OCI-LY3 (cell line): Measurements from ENCODE around the gene NUP210L.

Experiments used
- CTCF ChIP-seq: fragments of 200-600, 300-600 bp; sonication (generic); IDR thresholded peaks from 2 replicates; pipeline ENCODE4 v1.5.1; 2014; ENCODE audit warnings: antibody characterized with exemption, low read length, low read depth
- EZH2phosphoT487 ChIP-seq: fragments of 200-600 bp; shearing (Covaris generic); IDR thresholded peaks from 2 replicates; pipeline ENCODE4 v1.6.1; 2018; ENCODE audit warnings: antibody characterized with exemption, mixed run types, low read depth

- TF ChIP-seq CTCF (no peak), EZH2phosphoT487 (no peak)
Measured at GRCh38 chr1:154181944-154182343, 27.1 kb upstream of the NUP210L start.
